OCI-LY3 (cell line): Measurements from ENCODE around the gene SYT1.

Experiments
- EZH2phosphoT487 ChIP-seq: fragments of 200-600 bp; shearing (Covaris generic); IDR thresholded peaks from 2 replicates; pipeline ENCODE4 v1.6.1; 2018; ENCODE audit warnings: antibody characterized with exemption, mixed run types, low read depth
- TF ChIP-seq, protein P1 (sequence below): fragments of 200-600, 300-600 bp; sonication (generic); IDR thresholded peaks from 2 replicates; pipeline ENCODE4 v1.5.1; 2014; ENCODE audit warnings: antibody characterized with exemption, low read length, low read depth

DNA sequence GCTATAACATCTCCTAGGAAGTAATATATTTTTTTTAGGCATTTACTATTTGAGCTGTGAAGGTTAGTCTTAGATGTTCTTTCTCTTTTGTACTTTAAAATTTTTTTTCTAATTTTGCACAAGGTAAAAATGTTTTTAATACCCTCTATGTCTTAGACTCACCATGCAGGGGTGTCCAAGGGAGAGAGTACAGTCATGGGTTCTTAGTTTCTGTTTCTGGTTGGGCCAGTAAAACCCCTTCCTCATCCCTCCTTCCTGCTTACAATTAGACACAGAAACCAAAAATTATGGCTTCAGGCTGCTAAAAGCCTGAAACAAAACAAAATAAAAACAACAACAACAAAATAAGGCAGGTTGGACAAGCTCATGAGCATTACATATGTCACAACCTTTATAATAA is 193.0 kb downstream of the SYT1 start:
- TF ChIP-seq, protein P1, sequence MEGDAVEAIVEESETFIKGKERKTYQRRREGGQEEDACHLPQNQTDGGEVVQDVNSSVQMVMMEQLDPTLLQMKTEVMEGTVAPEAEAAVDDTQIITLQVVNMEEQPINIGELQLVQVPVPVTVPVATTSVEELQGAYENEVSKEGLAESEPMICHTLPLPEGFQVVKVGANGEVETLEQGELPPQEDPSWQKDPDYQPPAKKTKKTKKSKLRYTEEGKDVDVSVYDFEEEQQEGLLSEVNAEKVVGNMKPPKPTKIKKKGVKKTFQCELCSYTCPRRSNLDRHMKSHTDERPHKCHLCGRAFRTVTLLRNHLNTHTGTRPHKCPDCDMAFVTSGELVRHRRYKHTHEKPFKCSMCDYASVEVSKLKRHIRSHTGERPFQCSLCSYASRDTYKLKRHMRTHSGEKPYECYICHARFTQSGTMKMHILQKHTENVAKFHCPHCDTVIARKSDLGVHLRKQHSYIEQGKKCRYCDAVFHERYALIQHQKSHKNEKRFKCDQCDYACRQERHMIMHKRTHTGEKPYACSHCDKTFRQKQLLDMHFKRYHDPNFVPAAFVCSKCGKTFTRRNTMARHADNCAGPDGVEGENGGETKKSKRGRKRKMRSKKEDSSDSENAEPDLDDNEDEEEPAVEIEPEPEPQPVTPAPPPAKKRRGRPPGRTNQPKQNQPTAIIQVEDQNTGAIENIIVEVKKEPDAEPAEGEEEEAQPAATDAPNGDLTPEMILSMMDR: no peak
- no peak for TF ChIP-seq EZH2phosphoT487
